Measurements from ENCODE around the gene CABP1. TPM values are rescaled to one million over a fixed set of nuclear protein-coding genes. Genes with fewer than 3 reads are reported as not detected.

The CABP1 gene
- total RNA-seq, 3 donors from 2014 or later: 0.51 to 1.8 (median 1.2) TPM

DNA sequence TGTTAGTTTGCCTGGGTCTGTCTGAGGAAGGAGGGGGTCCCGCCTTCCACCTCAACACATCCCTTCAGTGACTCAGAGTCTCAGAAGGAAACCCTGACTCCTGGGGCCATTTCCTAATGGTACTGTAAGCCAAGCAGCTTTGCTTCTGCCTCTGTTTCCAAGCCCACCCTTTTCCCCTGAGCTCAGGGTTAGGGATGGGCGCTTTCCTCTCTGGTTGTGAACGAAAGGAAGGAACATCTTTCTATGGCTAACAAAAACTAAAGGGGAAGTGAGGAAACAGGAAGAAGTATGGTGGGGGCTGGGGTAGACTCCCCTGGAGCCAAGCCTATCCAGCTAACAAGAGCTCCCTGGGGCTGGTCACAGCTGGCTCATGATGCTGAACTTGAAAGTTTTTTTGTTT lies 58.2 kb downstream of the CABP1 start:
- intact Hi-C loops (cut with DNase I, micrococcal nuclease): no loop called here
- TF ChIP-seq, protein P1, sequence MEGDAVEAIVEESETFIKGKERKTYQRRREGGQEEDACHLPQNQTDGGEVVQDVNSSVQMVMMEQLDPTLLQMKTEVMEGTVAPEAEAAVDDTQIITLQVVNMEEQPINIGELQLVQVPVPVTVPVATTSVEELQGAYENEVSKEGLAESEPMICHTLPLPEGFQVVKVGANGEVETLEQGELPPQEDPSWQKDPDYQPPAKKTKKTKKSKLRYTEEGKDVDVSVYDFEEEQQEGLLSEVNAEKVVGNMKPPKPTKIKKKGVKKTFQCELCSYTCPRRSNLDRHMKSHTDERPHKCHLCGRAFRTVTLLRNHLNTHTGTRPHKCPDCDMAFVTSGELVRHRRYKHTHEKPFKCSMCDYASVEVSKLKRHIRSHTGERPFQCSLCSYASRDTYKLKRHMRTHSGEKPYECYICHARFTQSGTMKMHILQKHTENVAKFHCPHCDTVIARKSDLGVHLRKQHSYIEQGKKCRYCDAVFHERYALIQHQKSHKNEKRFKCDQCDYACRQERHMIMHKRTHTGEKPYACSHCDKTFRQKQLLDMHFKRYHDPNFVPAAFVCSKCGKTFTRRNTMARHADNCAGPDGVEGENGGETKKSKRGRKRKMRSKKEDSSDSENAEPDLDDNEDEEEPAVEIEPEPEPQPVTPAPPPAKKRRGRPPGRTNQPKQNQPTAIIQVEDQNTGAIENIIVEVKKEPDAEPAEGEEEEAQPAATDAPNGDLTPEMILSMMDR (IDR thresholded peaks at IDR 0.05): no peak

DNA sequence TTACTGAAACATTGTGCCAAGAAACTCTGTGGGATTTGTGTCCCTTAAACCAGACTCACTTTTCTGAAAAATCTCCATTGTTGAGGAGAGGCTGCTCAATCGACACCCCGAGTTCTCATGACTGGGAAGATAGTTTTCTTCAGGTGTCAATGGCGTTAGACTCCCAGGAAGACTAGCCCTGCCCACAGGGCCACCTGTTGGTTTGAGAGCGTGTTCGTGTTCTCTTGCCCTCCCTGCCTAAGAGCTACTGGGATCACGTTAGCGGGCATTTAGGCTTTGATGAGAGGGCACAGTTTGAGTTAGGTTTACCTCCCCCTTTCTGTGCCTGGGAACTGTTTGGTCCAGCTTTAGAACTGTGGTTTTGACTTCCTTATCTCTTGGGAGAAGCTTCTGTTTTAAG lies 59.1 kb downstream of the CABP1 start:
- no peak for DNase-seq
- intact Hi-C loops (cut with DNase I, micrococcal nuclease): no loop called here
- no peaks in the 10 kb centered on the region for H3K36me3 ChIP-seq (ENCODE audit: low read depth)
- ATAC-seq: no peak
- no peaks in the 10 kb centered on the region for H3K9me3 ChIP-seq
- H3K4me1 ChIP-seq (ENCODE audit: low read depth): no peaks in the 10 kb centered on the region
- TF ChIP-seq, protein P1 (IDR thresholded peaks at IDR 0.05): no peak
- H3K4me3 ChIP-seq: no peak overlapping the region

More for the DNA sequence above, 58.2 kb downstream of the CABP1 start:
- H3K4me3 ChIP-seq: no peak overlapping the region
- H3K4me1 ChIP-seq (ENCODE audit: low read depth): no peaks in the 10 kb centered on the region
- DNase-seq (no peak), ATAC-seq (no peak)
- H3K36me3 ChIP-seq (ENCODE audit: low read depth): no peaks in the 10 kb centered on the region
- H3K9me3 ChIP-seq: no peaks in the 10 kb centered on the region

DNA sequence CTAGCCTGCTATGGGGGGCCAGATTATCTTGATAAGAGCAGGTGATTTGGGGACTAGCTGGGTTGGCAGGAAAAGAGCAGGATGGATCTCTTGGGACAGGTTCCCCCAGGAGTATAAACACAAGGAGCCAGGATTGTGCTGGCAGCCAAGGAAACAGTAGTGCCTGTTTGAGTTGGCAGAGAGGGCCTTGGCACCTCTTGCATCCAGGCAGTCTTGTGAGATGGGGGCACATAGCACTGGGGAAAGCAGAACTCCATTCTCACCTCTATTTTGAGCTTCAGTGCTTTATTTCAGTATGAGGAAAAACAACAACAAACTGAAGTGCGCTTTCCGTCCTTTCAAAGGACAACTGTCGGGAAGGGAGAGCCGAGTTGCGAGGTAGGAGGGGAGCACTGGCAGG lies 60.5 kb downstream of the CABP1 start:
- intact Hi-C loops (cut with DNase I, micrococcal nuclease): loop anchor here in 1 of 2 donors (10.0 kb wide), 1 partner anchor 56 kb away; the partner anchor contains the start of gene CABP1
- DNase-seq: no peak
- Histone ChIP-seq H3K4me3 (no peak overlapping the region), H3K4me1 (ENCODE audit: low read depth) (no peaks in the 10 kb centered on the region), H3K9me3 (no peaks in the 10 kb centered on the region), H3K36me3 (ENCODE audit: low read depth) (no peaks in the 10 kb centered on the region)
- TF ChIP-seq, protein P1 (IDR thresholded peaks at IDR 0.05): no peak
- no peak for ATAC-seq

DNA sequence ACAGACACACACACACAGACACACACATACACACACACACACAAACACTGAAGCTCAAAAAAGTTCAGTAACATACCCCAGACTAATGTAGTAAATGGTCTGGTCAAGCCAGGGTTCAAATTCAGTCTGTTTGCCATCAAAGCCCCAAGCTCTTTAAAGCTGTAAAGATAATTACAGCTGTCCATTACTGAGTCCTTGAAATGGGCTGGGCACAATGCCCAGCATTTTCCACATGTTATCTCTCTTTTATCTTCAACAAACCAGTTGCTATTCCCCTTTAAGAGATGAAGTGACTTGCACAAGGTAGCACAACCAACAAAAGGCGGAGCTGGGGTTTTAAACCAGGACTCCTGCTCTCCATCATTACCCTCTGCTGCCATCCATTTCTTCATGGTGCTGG lies 62.2 kb downstream of the CABP1 start:
- DNase-seq (peak in 1 of 3 donors; percentile 58), ATAC-seq (peak; percentile 45)
- no peak overlapping the region for H3K4me3 ChIP-seq
- H3K9me3 ChIP-seq: no peaks in the 10 kb centered on the region
- intact Hi-C loops (cut with DNase I, micrococcal nuclease): loop anchor here in 1 of 2 donors (10.0 kb wide), 1 partner anchor 58 kb away; the partner anchor contains the start of gene CABP1
- H3K36me3 ChIP-seq (ENCODE audit: low read depth): no peaks in the 10 kb centered on the region
- no peaks in the 10 kb centered on the region for H3K4me1 ChIP-seq (ENCODE audit: low read depth)
- TF ChIP-seq, protein P1 (IDR thresholded peaks at IDR 0.05): no peak

DNA sequence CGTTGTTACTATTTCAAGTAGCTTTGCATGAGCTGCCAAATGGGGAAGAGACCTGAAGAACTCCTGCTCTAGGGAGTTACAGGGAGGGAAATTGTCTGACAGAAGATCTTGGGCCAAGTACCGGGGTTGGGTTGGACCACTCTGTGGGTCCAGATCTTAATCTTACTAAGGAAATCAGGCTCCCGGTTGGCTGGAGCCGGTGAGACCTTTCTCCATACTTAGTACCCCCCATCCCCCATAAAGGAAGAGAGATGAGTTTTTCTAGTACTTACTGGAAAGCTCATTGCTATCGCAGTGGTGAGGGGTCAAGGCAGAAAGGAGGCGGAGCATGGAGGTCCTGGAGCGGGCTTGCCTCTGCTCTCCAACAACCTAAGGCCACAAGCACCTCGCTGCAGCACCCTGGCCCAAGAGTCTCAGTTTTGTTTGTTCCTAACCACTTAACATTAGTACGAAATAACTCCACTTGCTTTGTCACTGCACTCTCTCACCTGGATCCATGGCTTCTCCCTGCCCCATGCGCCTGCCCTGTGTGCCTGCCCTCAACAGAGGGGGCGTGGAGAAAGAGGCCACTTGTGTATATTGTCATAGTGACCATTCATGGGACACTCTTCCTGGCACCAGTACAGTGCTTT lies 63.0 kb downstream of the CABP1 start:
- intact Hi-C loops (cut with DNase I, micrococcal nuclease): loop anchor here in 1 of 2 donors (10.0 kb wide), 1 partner anchor 59 kb away; the partner anchor contains the start of gene CABP1
- Histone ChIP-seq H3K4me3 (no peak overlapping the region), H3K4me1 (ENCODE audit: low read depth) (no peaks in the 10 kb centered on the region), H3K9me3 (no peaks in the 10 kb centered on the region), H3K36me3 (ENCODE audit: low read depth) (no peaks in the 10 kb centered on the region)
- ATAC-seq (no peak), DNase-seq (no peak)
- TF ChIP-seq, protein P1 (IDR thresholded peaks at IDR 0.05): no peak
